Retinal pigment epithelial cell (primary cell): ENCODE measurements around the gene ORM2.

Experiments
- DNase-seq: peaks from one replicate; pipeline ENCODE4 v3.0.0-alpha.2; 2010; ENCODE audit warnings: low read depth
- H3K4me3 ChIP-seq: 2 replicates; pipeline ENCODE4 v1.5.1; 2011; ENCODE audit warnings: mild to moderate bottlenecking, low read length, control low read depth, moderate library complexity
- CTCF ChIP-seq: conservative IDR thresholded peaks from 2 replicates; pipeline ENCODE4 v1.5.1; 2011; ENCODE audit warnings: low read depth, low read length, control low read depth, inconsistent platforms

The ORM2 gene

GRCh38 chr9:114378883-114379282 is 49.2 kb downstream of the ORM2 start:
- DNase-seq: no peak
- H3K4me3 ChIP-seq: no peak overlapping the region
- TF ChIP-seq CTCF: no peak
